Parathyroid adenoma (tissue), 2 donors: ENCODE results near the gene KLK15.

Experiments
- H2AFZ ChIP-seq: fragments of 300-600 bp; sonication (generic); one replicate; pipeline ENCODE4 v1.7.0; 2017; ENCODE audit warnings: antibody characterized with exemption, mild to moderate bottlenecking
- H3K27ac ChIP-seq: fragments of 300-600 bp; sonication (generic); one replicate; pipeline ENCODE4 v1.7.0; 2017
- H3K27me3 ChIP-seq: fragments of 300-600 bp; sonication (generic); one replicate; pipeline ENCODE4 v1.7.0; 2017; ENCODE audit warnings: low read length; ENCODE audit not compliant: control insufficient read depth, insufficient read depth
- H3K36me3 ChIP-seq: fragments of 300-600 bp; sonication (generic); one replicate; pipeline ENCODE4 v1.7.0; 2017; ENCODE audit warnings: low read length; ENCODE audit not compliant: control insufficient read depth, insufficient read depth
- H3K4me1 ChIP-seq: fragments of 300-600 bp; sonication (generic); one replicate; pipeline ENCODE4 v1.7.0; 2017; ENCODE audit warnings: control low read depth
- H3K4me2 ChIP-seq: fragments of 300-600 bp; sonication (generic); one replicate; pipeline ENCODE4 v1.7.0; 2017; ENCODE audit warnings: low read length
- H3K4me3 ChIP-seq: fragments of 300-600 bp; sonication (generic); one replicate; pipeline ENCODE4 v1.7.0; 2017; ENCODE audit warnings: low read depth, low read length
- H3K79me2 ChIP-seq: fragments of 300-600 bp; sonication (generic); one replicate; pipeline ENCODE4 v1.7.0; 2017; ENCODE audit warnings: control low read depth
- H3K9ac ChIP-seq: fragments of 300-600 bp; sonication (generic); one replicate; pipeline ENCODE4 v1.7.0; 2017; ENCODE audit warnings: mild to moderate bottlenecking
- H3K9me3 ChIP-seq: fragments of 300-600 bp; sonication (generic); one replicate; pipeline ENCODE4 v1.7.0; 2017; ENCODE audit warnings: low read length; ENCODE audit not compliant: control insufficient read depth
- TF ChIP-seq, protein P1 (sequence below): fragments of 300-600 bp; sonication (generic); IDR thresholded peaks from one replicate; pipeline ENCODE4 v1.7.0; 2017; ENCODE audit warnings: antibody characterized with exemption, mild to moderate bottlenecking
- donor health status: primary hyperparathyroidism.

KLK15 gene

GRCh38 chr19:50808856-50809255 lies 24.5 kb downstream of the KLK15 start:
- Histone ChIP-seq H3K9ac (no peak overlapping the region), H3K36me3 (no peaks in the 10 kb centered on the region), H2AFZ (no peak overlapping the region), H3K4me2 (no peak overlapping the region), H3K9me3 (no peaks in the 10 kb centered on the region), H3K4me1 (no peaks in the 10 kb centered on the region), H3K79me2 (no peaks in the 10 kb centered on the region), H3K27ac (no peak overlapping the region), H3K27me3 (no peaks in the 10 kb centered on the region), H3K4me3 (no peak overlapping the region)
- TF ChIP-seq, protein P1, sequence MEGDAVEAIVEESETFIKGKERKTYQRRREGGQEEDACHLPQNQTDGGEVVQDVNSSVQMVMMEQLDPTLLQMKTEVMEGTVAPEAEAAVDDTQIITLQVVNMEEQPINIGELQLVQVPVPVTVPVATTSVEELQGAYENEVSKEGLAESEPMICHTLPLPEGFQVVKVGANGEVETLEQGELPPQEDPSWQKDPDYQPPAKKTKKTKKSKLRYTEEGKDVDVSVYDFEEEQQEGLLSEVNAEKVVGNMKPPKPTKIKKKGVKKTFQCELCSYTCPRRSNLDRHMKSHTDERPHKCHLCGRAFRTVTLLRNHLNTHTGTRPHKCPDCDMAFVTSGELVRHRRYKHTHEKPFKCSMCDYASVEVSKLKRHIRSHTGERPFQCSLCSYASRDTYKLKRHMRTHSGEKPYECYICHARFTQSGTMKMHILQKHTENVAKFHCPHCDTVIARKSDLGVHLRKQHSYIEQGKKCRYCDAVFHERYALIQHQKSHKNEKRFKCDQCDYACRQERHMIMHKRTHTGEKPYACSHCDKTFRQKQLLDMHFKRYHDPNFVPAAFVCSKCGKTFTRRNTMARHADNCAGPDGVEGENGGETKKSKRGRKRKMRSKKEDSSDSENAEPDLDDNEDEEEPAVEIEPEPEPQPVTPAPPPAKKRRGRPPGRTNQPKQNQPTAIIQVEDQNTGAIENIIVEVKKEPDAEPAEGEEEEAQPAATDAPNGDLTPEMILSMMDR = no peak

- TF ChIP-seq, protein P1 = no peak
Measured at GRCh38 chr19:50804420-50805272, 28.7 kb downstream of the KLK15 start.

GRCh38 chr19:50803633-50804419 lies 29.5 kb downstream of the KLK15 start:
- Histone ChIP-seq H3K4me3 (peak overlapping the region; percentile 81), H3K79me2 (peaks cover 12% of the 10 kb centered on the region)

More at GRCh38 chr19:50804420-50805272, 28.7 kb downstream of the KLK15 start:
- peak overlapping the region; percentile 83 for H3K4me2 ChIP-seq
- H3K9ac ChIP-seq = peak overlapping the region; percentile 56
- H3K27me3 ChIP-seq = no peaks in the 10 kb centered on the region
- peak overlapping the region; percentile 97 for H3K27ac ChIP-seq
- no peaks in the 10 kb centered on the region for H3K9me3 ChIP-seq
- no peaks in the 10 kb centered on the region for H3K36me3 ChIP-seq
- H3K79me2 ChIP-seq = peaks cover 12% of the 10 kb centered on the region
- H2AFZ ChIP-seq = peak overlapping the region; percentile 85
- H3K4me3 ChIP-seq = peak overlapping the region; percentile 81
- peaks cover 9% of the 10 kb centered on the region for H3K4me1 ChIP-seq

GRCh38 chr19:50801107-50801506 lies 32.3 kb downstream of the KLK15 start:
- Histone ChIP-seq H3K9me3 (no peaks in the 10 kb centered on the region), H3K27ac (no peak overlapping the region), H2AFZ (no peak overlapping the region), H3K9ac (no peak overlapping the region), H3K27me3 (no peaks in the 10 kb centered on the region), H3K4me3 (no peak overlapping the region), H3K36me3 (no peaks in the 10 kb centered on the region), H3K4me1 (peaks cover 9% of the 10 kb centered on the region), H3K79me2 (peaks cover 12% of the 10 kb centered on the region), H3K4me2 (no peak overlapping the region)
- TF ChIP-seq, protein P1 = no peak

More at GRCh38 chr19:50803633-50804419, 29.5 kb downstream of the KLK15 start:
- peak overlapping the region; percentile 56 for H3K9ac ChIP-seq
- H2AFZ ChIP-seq = peak overlapping the region; percentile 85
- H3K9me3 ChIP-seq = no peaks in the 10 kb centered on the region
- TF ChIP-seq, protein P1 = no peak
- peak overlapping the region; percentile 83 for H3K4me2 ChIP-seq
- H3K4me1 ChIP-seq = peaks cover 9% of the 10 kb centered on the region
- no peaks in the 10 kb centered on the region for H3K27me3 ChIP-seq
- peak overlapping the region; percentile 97 for H3K27ac ChIP-seq
- no peaks in the 10 kb centered on the region for H3K36me3 ChIP-seq
